ENCODE data around the gene SYTL2. TPM values are rescaled to one million over a fixed set of nuclear protein-coding genes. Genes with fewer than 3 reads are reported as not detected.

Gene SYTL2
- total RNA-seq, 3 donors from 2014 or later (not counting 1 experiment from before 2014, with no cell fraction given): 116 to 237 (median 143) TPM

GRCh38 chr11:85695546-85695945 lies 115.4 kb downstream of the SYTL2 start:
- Mint-ChIP-seq H3K36me3 (peaks cover 12% of the 10 kb centered on the region), H3K9me3 (no peaks in the 10 kb centered on the region), H3K27me3 (ENCODE audit: low read depth in 2 of 2) (no peaks in the 10 kb centered on the region), H3K4me3 (no peak overlapping the region), H3K4me1 (peaks cover 13 to 23% of the 10 kb centered on the region in 2 donors), H3K27ac (peak overlapping the region; percentile 19 to 27)
- Histone ChIP-seq H3K27ac (ENCODE audit: low read length) (no peak overlapping the region), H3K9me3 (ENCODE audit: control insufficient read depth, insufficient read depth, low read length) (no peaks in the 10 kb centered on the region), H3K4me1 (ENCODE audit: control insufficient read depth, insufficient read depth, low read length) (peaks cover 8% of the 10 kb centered on the region), H3K27me3 (ENCODE audit: control insufficient read depth, insufficient read depth, low read length) (no peaks in the 10 kb centered on the region), H3K36me3 (ENCODE audit: control insufficient read depth, insufficient read depth, low read length) (peaks cover 51% of the 10 kb centered on the region), H3K4me3 (ENCODE audit: low read length) (no peak overlapping the region)
- ATAC-seq (no peak), DNase-seq (no peak)
- no peak for TF ChIP-seq CTCF (IDR thresholded peaks at IDR 0.05)
- intact Hi-C loops (cut with micrococcal nuclease): loop anchor here (10.0 kb wide), 1 partner anchor 159 kb away; the partner anchor contains the start of gene CCDC83

- Mint-ChIP-seq H3K27ac (peak overlapping the region in 1 of 2 donors; percentile 19), H3K36me3 (peaks cover 21% of the 10 kb centered on the region), H3K27me3 (ENCODE audit: low read depth in 2 of 2) (no peaks in the 10 kb centered on the region), H3K4me1 (peaks cover 3 to 12% of the 10 kb centered on the region in 2 donors), H3K9me3 (no peaks in the 10 kb centered on the region), H3K4me3 (no peak overlapping the region)
- Histone ChIP-seq H3K9me3 (ENCODE audit: control insufficient read depth, insufficient read depth, low read length) (no peaks in the 10 kb centered on the region), H3K36me3 (ENCODE audit: control insufficient read depth, insufficient read depth, low read length) (peaks cover 51% of the 10 kb centered on the region), H3K4me3 (ENCODE audit: low read length) (no peak overlapping the region), H3K27ac (ENCODE audit: low read length) (no peak overlapping the region), H3K4me1 (ENCODE audit: control insufficient read depth, insufficient read depth, low read length) (peaks cover 1% of the 10 kb centered on the region), H3K27me3 (ENCODE audit: control insufficient read depth, insufficient read depth, low read length) (no peaks in the 10 kb centered on the region)
- ATAC-seq: peak; percentile 44 to 76 (median 67)
- WGBS (ENCODE audit: insufficient coverage): 88% methylated on average over 1 of the region's 1 CpG
- DNase-seq: peak in 1 of 2 donors; percentile 71
- intact Hi-C loops (cut with micrococcal nuclease): loop anchor here (10.0 kb wide), 1 partner anchor 160 kb away; the partner anchor contains the start of gene CCDC83
- peak; percentile 68 for TF ChIP-seq CTCF (IDR thresholded peaks at IDR 0.05)
These were observed 116.5 kb downstream of the SYTL2 start for GRCh38 chr11:85694385-85694980.

- Histone ChIP-seq H3K9me3 (ENCODE audit: control insufficient read depth, insufficient read depth, low read length) (no peaks in the 10 kb centered on the region), H3K27me3 (ENCODE audit: control insufficient read depth, insufficient read depth, low read length) (no peaks in the 10 kb centered on the region), H3K27ac (ENCODE audit: low read length) (no peak within 1 kb of the TSS), H3K36me3 (ENCODE audit: control insufficient read depth, insufficient read depth, low read length) (peaks cover 9% of the 10 kb centered on the region), H3K4me3 (ENCODE audit: low read length) (no peak within 1 kb of the TSS), H3K4me1 (ENCODE audit: control insufficient read depth, insufficient read depth, low read length) (peaks cover 5% of the 10 kb centered on the region)
- Mint-ChIP-seq H3K27ac (peak within 1 kb of the TSS in 1 of 2 donors; percentile 59), H3K27me3 (ENCODE audit: low read depth in 2 of 2) (no peaks in the 10 kb centered on the region), H3K9me3 (no peaks in the 10 kb centered on the region), H3K4me1 (peaks cover 26 to 31% of the 10 kb centered on the region in 2 donors), H3K4me3 (peak within 1 kb of the TSS; percentile 9), H3K36me3 (peaks cover 10% of the 10 kb centered on the region)
- no peak for TF ChIP-seq CTCF (IDR thresholded peaks at IDR 0.05)
- intact Hi-C loops (cut with micrococcal nuclease): no loop called here
- ATAC-seq: no peak
- no peak for DNase-seq
- WGBS (ENCODE audit: insufficient coverage): 91% methylated on average over 13 of the region's 13 CpGs
These were observed 125.0 kb downstream of the SYTL2 start, which contains the start of gene CCDC89 for GRCh38 chr11:85685820-85686459. TSS of gene CCDC89 (minus strand) at chr11:85686195. CDS start at chr11:85686130, 65 bp downstream.
